Esophagus squamous epithelium (tissue), 4 donors: ENCODE data around the gene HSPA2.
"Not testable (repeated sequence)": the region's sequence is repeated elsewhere in the genome, so short reads cannot be mapped to it uniquely, and the experiment has no call there.

Experiments used
- CTCF ChIP-seq, 6 experiments: fragments of 450-650 bp in 4 of 6; fragments of 200-600 bp in 2 of 6; sonication (generic) in 2 of 6; IDR thresholded peaks; one replicate each; pipeline ENCODE4 v1.5.1; 2016 to 2019; ENCODE audit warnings: antibody characterized with exemption in 6 of 6, mild to moderate bottlenecking in 4 of 6, moderate library complexity in 4 of 6
- POLR2A ChIP-seq, 4 donors: fragments of 450-650 bp; IDR thresholded peaks; one replicate each; pipeline ENCODE4 v1.6.1; 2017; ENCODE audit warnings: antibody characterized with exemption in 4 of 4, mild to moderate bottlenecking in 4 of 4, moderate library complexity in 3 of 4

GRCh38 chr14:64517667-64518066, 22.9 kb upstream of the HSPA2 start:
- not testable (repeated sequence) for TF ChIP-seq CTCF, POLR2A (IDR thresholded peaks at IDR 0.05)
